Activated CD8-positive, alpha-beta T cell treated with anti-CD3 and anti-CD28 coated beads, Interleukin-2, amount 10 ng/mL, durations not matched to agents 7 days and 5 days (primary cell): ENCODE results near the gene GOT2. TPM values are rescaled to one million over a fixed set of nuclear protein-coding genes. Genes with fewer than 3 reads are reported as not detected.
"Not testable (repeated sequence)": the region's sequence is repeated elsewhere in the genome, so short reads cannot be mapped to it uniquely, and the experiment has no call there.

Experiments used
- ATAC-seq: fragments of 150-1000 bp; cut with Tn5 transposase; one replicate; pipeline ENCODE4 v1.10.0; 2021; ENCODE audit warnings: moderate library complexity
- CTCF ChIA-PET: fragments of 350-600 bp; sonication (Branson Sonifier 250); formaldehyde crosslinking; loops from one replicate; lab custom pipeline; 2021; ENCODE audit warnings: antibody characterized with exemption; lab: Charles Lee
- POLR2A ChIA-PET: fragments of 350-600 bp; sonication (Branson Sonifier 250); formaldehyde crosslinking; loops from one replicate; lab custom pipeline; 2021; ENCODE audit warnings: antibody characterized with exemption; lab: Charles Lee
- DNase-seq: peaks from one replicate; pipeline ENCODE4 v3.0.0-alpha.2; 2020
- H3K27ac Mint-ChIP-seq: one replicate; pipeline ENCODE4 v1.8.0; 2021; ENCODE audit warnings: mild to moderate bottlenecking, mixed read lengths
- H3K27me3 Mint-ChIP-seq: one replicate; pipeline ENCODE4 v1.8.0; 2021; ENCODE audit warnings: low read depth, mixed read lengths
- H3K36me3 Mint-ChIP-seq: one replicate; pipeline ENCODE4 v1.8.0; 2021; ENCODE audit warnings: low read depth, mixed read lengths
- H3K4me1 Mint-ChIP-seq: one replicate; pipeline ENCODE4 v1.8.0; 2021; ENCODE audit warnings: low read depth, mixed read lengths
- H3K4me3 Mint-ChIP-seq: one replicate; pipeline ENCODE4 v1.8.0; 2021; ENCODE audit warnings: mild to moderate bottlenecking, mixed read lengths
- H3K9me3 Mint-ChIP-seq: one replicate; pipeline ENCODE4 v1.8.0; 2022; ENCODE audit warnings: mixed read lengths; ENCODE audit not compliant: insufficient read depth
- total RNA-seq, 2 experiments: library from RNA; stranded (reverse); gene quantifications; one replicate each; pipeline ENCODE4 v1.2.3, GENCODE V29; 2021

The GOT2 gene
- total RNA-seq, 2 experiments from 2014 or later, result 91.8 to 96.4 TPM

DNA sequence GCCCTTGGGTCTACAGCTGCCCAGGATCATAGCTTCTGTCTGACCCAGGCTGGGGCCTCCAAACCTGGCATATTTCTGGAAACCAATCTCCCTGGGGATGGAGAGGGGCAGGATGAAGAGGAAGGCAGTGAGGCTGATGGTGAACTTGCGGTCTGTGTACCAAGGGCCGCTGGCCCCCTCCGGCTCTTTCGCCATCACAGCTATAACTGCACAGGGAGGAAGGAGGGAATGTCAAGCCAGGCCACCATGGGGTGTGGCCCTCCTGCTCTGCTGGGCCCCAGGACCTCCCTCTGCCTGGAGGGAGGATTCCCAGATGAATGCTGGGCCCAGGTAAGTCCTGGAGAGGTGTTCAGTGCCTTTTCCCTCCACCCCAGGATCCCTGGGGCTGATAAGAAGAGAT lies 55.8 kb downstream of the GOT2 start:
- ATAC-seq (no peak), DNase-seq (no peak)
- POLR2A ChIA-PET, result no interaction called here
- H3K27ac Mint-ChIP-seq, result no peak overlapping the region
- no peaks in the 10 kb centered on the region for H3K9me3 Mint-ChIP-seq
- CTCF ChIA-PET, result interaction anchor here (2.1 kb wide), 1 partner anchor 77 kb away, joined by 14 read pairs; no protein-coding TSS in a partner anchor
- H3K36me3 Mint-ChIP-seq, result peaks cover 6% of the 10 kb centered on the region
- H3K4me1 Mint-ChIP-seq, result peaks cover 5% of the 10 kb centered on the region
- H3K4me3 Mint-ChIP-seq, result no peak overlapping the region
- H3K27me3 Mint-ChIP-seq, result no peaks in the 10 kb centered on the region

DNA sequence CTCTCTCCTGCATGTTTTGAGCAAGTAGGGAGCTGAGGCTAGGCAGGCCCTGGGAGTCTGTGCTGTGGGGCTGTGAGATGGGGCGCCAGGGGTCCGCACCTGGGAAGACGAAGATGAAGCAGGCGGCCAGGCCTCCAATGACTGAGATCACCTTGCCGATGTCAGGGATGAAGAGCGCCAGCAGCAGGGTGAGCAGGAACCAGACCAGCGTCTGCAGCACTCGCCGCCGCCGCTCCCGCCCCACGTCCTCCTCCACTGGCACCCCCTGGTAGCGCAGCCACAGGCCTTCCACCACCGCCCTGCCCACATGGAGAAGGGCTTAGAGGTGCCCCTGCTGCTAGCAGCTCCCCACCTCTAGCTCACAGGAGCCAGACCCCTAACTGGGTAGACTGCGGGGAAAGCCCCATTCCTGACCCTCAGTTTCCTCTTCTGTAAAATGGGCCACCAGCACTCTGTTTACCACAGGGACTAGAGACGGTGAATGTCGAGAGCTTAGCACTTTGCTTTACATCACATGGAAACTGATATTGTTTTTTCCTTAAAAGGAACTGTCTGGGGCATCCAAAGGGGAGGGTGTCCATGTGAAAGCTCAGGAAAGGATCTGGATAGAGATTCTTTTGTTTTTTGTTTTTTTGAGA lies 63.1 kb downstream of the GOT2 start:
- no peak for ATAC-seq
- no peak for DNase-seq
- Mint-ChIP-seq H3K27me3 (no peaks in the 10 kb centered on the region), H3K36me3 (peaks cover 7% of the 10 kb centered on the region), H3K4me1 (no peaks in the 10 kb centered on the region), H3K27ac (no peak overlapping the region), H3K9me3 (no peaks in the 10 kb centered on the region), H3K4me3 (no peak overlapping the region)
- POLR2A ChIA-PET, result interaction anchor here (0.6 kb wide), 1 partner anchor 37 kb away, joined by 3 read pairs; no protein-coding TSS in a partner anchor
- CTCF ChIA-PET, result no interaction called here

DNA sequence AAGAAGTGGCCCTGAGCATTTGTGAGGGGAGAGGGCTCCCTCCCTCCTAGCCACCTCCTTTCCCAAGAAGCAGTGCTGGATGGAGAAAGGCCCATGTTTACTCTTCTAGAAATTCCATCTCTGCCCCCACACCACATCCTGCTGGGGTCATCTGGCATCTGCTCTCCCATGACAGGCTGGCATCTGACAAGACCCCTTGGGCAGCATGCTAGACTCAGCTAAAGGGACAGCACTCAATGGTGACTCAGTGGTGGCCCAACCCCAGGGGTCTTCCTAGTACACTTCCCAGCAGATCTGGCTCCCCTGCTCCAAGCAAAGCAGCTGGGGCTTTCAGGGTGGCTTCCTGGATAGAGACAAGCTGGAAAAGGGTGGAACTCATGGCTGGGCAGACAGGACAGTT lies 63.9 kb downstream of the GOT2 start:
- ChIA-PET CTCF (no interaction called here), POLR2A (no interaction called here)
- no peaks in the 10 kb centered on the region for H3K9me3 Mint-ChIP-seq
- H3K27ac Mint-ChIP-seq, result no peak overlapping the region
- H3K27me3 Mint-ChIP-seq, result no peaks in the 10 kb centered on the region
- no peaks in the 10 kb centered on the region for H3K4me1 Mint-ChIP-seq
- ATAC-seq (no peak), DNase-seq (no peak)
- no peak overlapping the region for H3K4me3 Mint-ChIP-seq
- peaks cover 5% of the 10 kb centered on the region for H3K36me3 Mint-ChIP-seq

GRCh38 chr16:58665200-58665599 lies 68.9 kb downstream of the GOT2 start:
- ChIA-PET CTCF (no interaction called here), POLR2A (no interaction called here)
- Mint-ChIP-seq H3K9me3 (no peaks in the 10 kb centered on the region), H3K4me3 (no peak overlapping the region), H3K4me1 (no peaks in the 10 kb centered on the region), H3K27me3 (no peaks in the 10 kb centered on the region), H3K27ac (peak overlapping the region; percentile 49), H3K36me3 (peaks cover 2% of the 10 kb centered on the region)
- ATAC-seq (no peak), DNase-seq (no peak)

GRCh38 chr16:58661199-58661830 lies 72.8 kb downstream of the GOT2 start:
- no peak overlapping the region for H3K4me3 Mint-ChIP-seq
- no peaks in the 10 kb centered on the region for H3K36me3 Mint-ChIP-seq
- ATAC-seq (peak; percentile 55), DNase-seq (peak; percentile 31)
- no peaks in the 10 kb centered on the region for H3K27me3 Mint-ChIP-seq
- POLR2A ChIA-PET, result no interaction called here
- no peaks in the 10 kb centered on the region for H3K4me1 Mint-ChIP-seq
- H3K9me3 Mint-ChIP-seq, result no peaks in the 10 kb centered on the region
- CTCF ChIA-PET, result interaction anchor here (0.7 to 1.3 kb wide), 5 partner anchors 9 to 324 kb away, joined by 4 to 9 read pairs (median 6); no protein-coding TSS in a partner anchor
- H3K27ac Mint-ChIP-seq, result no peak overlapping the region

DNA sequence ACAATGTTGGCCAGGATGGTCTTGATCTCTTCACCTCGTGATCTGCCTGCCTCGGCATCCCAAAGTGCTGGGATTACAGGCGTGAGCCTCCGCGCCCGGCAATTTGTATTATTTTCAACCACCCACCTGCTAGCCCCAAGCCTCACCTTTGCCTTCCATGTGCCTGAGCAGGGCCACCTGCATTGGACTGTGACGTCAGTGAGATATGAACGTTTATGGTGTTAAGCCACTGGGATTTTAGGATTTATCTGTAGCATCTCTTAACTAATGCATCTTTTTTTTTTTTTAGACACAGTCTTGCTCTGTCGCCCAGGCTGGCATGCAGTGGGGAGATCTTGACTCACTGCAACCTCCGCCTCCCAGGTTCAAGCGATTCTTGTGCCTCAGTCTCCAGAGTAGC lies 74.2 kb downstream of the GOT2 start:
- H3K27ac Mint-ChIP-seq, H3K4me3 Mint-ChIP-seq, DNase-seq, POLR2A ChIA-PET, H3K36me3 Mint-ChIP-seq, ATAC-seq, H3K4me1 Mint-ChIP-seq, H3K9me3 Mint-ChIP-seq, H3K27me3 Mint-ChIP-seq: not testable (repeated sequence)
- CTCF ChIA-PET, result interaction anchor here (0.6 kb wide), 1 partner anchor 98 kb away, joined by 3 read pairs; no protein-coding TSS in a partner anchor

DNA sequence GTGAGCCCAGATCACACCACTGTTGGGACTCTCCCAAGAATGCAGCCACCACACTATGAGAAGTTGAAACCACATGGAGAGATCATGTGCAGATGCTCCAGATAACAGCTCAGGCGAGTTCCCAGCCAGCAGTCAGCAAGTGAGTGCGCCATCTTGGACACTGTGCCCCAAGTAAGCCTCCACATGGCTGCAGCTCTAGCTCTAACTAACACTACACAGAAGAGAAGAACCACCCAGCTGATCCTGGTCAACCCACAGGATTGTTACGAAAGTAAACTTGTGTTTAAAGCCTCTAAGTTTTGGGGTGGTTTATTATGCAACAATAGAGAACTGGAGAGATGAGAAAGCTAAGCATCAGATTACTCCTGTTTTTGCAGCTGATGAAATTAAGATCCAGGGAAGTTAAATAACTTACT lies 75.3 kb downstream of the GOT2 start:
- ChIA-PET POLR2A (no interaction called here), CTCF (interaction anchor here (0.8 kb wide), 1 partner anchor 147 kb away, joined by 4 read pairs; no protein-coding TSS in a partner anchor)
- Mint-ChIP-seq H3K27ac (no peak overlapping the region), H3K4me3 (no peak overlapping the region), H3K4me1 (no peaks in the 10 kb centered on the region), H3K9me3 (no peaks in the 10 kb centered on the region), H3K27me3 (peaks cover 2% of the 10 kb centered on the region), H3K36me3 (no peaks in the 10 kb centered on the region)
- DNase-seq (no peak), ATAC-seq (no peak)

Other genes starting within 250 kb of the GOT2 start
- gene NDRG4, start 234.2 kb downstream of the GOT2 start, total RNA-seq, result not detected
- 10 to 100 TPM; 16.0 to 16.9 TPM for gene SETD6, start 218.8 kb downstream of the GOT2 start, total RNA-seq
- 100 to 1,000 TPM; 262 TPM for gene CNOT1, start 104.5 kb downstream of the GOT2 start, total RNA-seq
- 10 to 100 TPM in 1 of 2 experiments, 1 to 10 TPM in 1; 9.9 to 10.3 TPM for gene SLC38A7, start 49.5 kb downstream of the GOT2 start, total RNA-seq